Upper lobe of right lung (tissue), 1 donor: ENCODE measurements around the gene CENPH. TPM values are rescaled to one million over a fixed set of nuclear protein-coding genes. Genes with fewer than 3 reads are reported as not detected.

ENCODE experiments used
- ATAC-seq: fragments of 200-7000 bp; cut with Tn5 transposase; one replicate; pipeline ENCODE4 v1.9.1; 2020; ENCODE audit warnings: mild to moderate bottlenecking, moderate library complexity
- DNase-seq: peaks from one replicate; pipeline ENCODE4 v3.0.0-alpha.2; 2020
- H3K27ac ChIP-seq: fragments of 200-600 bp; one replicate; pipeline ENCODE4 v1.8.0; 2022
- H3K27me3 ChIP-seq: fragments of 200-600 bp; one replicate; pipeline ENCODE4 v1.8.0; 2022; ENCODE audit warnings: mild to moderate bottlenecking
- H3K36me3 ChIP-seq: fragments of 200-600 bp; one replicate; pipeline ENCODE4 v1.8.0; 2022
- H3K4me1 ChIP-seq: fragments of 200-600 bp; one replicate; pipeline ENCODE4 v1.8.0; 2022
- H3K4me3 ChIP-seq: fragments of 200-600 bp; one replicate; pipeline ENCODE4 v1.8.0; 2022; ENCODE audit warnings: mild to moderate bottlenecking
- H3K9me3 ChIP-seq: fragments of 200-600 bp; one replicate; pipeline ENCODE4 v1.8.0; 2022
- intact Hi-C: fragments of 100-400 bp; cut with DNase I; formaldehyde crosslinking; loops from one replicate; pipeline ENCODE4 v1.11.0; 2022
- total RNA-seq: library from RNA; stranded (reverse); fragmentation: NEBNext Ultra II Directional; extraction: Animal tissue kit (Norgen Biotek cat#: 25700); gene quantifications from one replicate; pipeline ENCODE4 v1.2.1, GENCODE V29; 2021
- TF ChIP-seq, protein P1 (sequence below): fragments of 200-600 bp; IDR thresholded peaks from one replicate; pipeline ENCODE4 v1.8.0; 2022; ENCODE audit warnings: antibody characterized with exemption
- donor health status: DM: no; HTN: yes; CAD: no; lungs with severe emphysema.

Gene CENPH
- total RNA-seq, 1 donor from 2014 or later, result 1.6 TPM

DNA sequence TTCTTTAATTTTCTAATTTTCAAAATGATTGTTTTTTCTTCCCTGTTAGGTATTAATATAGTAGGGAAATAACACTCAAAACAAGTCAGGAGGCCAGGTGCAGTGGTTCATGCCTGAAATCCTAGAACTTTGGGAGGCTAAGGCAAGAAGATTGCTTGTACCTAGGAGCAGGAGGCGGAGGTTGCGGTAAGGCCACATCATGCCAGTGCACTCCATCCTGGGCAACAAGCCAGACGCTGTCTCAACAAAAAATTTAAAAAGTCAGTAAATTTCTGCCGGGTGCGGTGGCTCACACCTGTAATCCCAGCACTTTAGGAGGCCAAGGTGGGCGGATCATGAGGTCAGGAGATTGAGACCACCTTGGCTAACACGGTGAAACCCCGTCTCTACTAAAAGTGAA is 35.1 kb downstream of the CENPH start:
- H3K36me3 ChIP-seq, result peaks cover 43% of the 10 kb centered on the region
- no peaks in the 10 kb centered on the region for H3K27me3 ChIP-seq
- H3K4me1 ChIP-seq, result no peaks in the 10 kb centered on the region
- DNase-seq, result peak; percentile 65
- H3K27ac ChIP-seq, result no peak overlapping the region
- TF ChIP-seq, protein P1, sequence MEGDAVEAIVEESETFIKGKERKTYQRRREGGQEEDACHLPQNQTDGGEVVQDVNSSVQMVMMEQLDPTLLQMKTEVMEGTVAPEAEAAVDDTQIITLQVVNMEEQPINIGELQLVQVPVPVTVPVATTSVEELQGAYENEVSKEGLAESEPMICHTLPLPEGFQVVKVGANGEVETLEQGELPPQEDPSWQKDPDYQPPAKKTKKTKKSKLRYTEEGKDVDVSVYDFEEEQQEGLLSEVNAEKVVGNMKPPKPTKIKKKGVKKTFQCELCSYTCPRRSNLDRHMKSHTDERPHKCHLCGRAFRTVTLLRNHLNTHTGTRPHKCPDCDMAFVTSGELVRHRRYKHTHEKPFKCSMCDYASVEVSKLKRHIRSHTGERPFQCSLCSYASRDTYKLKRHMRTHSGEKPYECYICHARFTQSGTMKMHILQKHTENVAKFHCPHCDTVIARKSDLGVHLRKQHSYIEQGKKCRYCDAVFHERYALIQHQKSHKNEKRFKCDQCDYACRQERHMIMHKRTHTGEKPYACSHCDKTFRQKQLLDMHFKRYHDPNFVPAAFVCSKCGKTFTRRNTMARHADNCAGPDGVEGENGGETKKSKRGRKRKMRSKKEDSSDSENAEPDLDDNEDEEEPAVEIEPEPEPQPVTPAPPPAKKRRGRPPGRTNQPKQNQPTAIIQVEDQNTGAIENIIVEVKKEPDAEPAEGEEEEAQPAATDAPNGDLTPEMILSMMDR, result no peak
- intact Hi-C loops, result no loop called here
- ATAC-seq, result peak; percentile 63
- H3K9me3 ChIP-seq, result no peaks in the 10 kb centered on the region
- H3K4me3 ChIP-seq, result no peak overlapping the region

GRCh38 chr5:69225860-69226259 is 36.5 kb downstream of the CENPH start:
- TF ChIP-seq, protein P1, result no peak
- ATAC-seq, result no peak
- intact Hi-C loops, result no loop called here

DNA sequence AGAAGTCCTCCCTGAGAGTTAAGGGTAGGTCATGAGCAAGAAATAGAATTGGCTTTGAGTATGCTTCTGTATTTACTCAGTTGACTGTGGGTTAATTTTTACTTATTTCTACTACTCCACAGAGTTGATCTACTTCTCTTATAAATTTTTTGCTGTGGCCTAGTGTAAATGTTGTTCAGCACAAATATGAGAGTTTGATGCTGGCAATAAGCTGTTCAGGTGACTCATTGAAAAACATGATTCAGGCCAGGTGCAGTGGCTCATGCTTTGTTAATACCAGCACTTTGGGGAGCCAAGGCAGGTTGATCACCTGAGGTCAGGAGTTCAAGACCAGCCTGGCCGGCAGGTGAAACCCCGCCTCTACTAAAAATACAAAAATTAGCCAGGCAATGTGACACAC is 40.8 kb downstream of the CENPH start:
- Histone ChIP-seq H3K4me1 (no peaks in the 10 kb centered on the region), H3K4me3 (no peak overlapping the region), H3K27ac (no peak overlapping the region), H3K9me3 (no peaks in the 10 kb centered on the region), H3K27me3 (no peaks in the 10 kb centered on the region), H3K36me3 (peaks cover 53% of the 10 kb centered on the region)
- ATAC-seq, result no peak
- intact Hi-C loops, result no loop called here
- TF ChIP-seq, protein P1, result no peak
- peak; percentile 13 for DNase-seq

More at GRCh38 chr5:69225860-69226259, 36.5 kb downstream of the CENPH start:
- Histone ChIP-seq H3K9me3 (no peaks in the 10 kb centered on the region), H3K4me3 (no peak overlapping the region), H3K27ac (no peak overlapping the region), H3K4me1 (no peaks in the 10 kb centered on the region), H3K36me3 (peaks cover 53% of the 10 kb centered on the region), H3K27me3 (no peaks in the 10 kb centered on the region)
- no peak for DNase-seq

DNA sequence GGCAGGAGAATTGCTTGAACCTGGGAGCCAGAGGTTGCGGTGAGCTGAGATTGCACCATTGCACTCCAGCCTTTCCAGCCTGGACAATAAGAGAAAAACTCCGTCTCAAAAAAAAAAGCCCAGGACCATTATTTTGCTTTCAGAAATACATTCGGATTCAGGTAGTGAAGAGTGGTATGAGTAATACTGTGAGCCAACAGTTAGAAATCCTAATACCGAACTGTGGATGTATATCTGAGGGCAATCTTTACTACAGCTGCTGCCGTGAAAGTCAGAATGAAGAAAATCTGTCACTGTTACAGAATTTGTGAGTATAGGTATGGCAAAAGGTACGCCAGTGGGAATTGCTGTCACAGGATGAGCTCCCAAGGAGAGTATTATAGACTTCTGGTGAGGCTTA is 41.9 kb downstream of the CENPH start:
- H3K27me3 ChIP-seq, result no peaks in the 10 kb centered on the region
- DNase-seq, result no peak
- TF ChIP-seq, protein P1, result no peak

DNA sequence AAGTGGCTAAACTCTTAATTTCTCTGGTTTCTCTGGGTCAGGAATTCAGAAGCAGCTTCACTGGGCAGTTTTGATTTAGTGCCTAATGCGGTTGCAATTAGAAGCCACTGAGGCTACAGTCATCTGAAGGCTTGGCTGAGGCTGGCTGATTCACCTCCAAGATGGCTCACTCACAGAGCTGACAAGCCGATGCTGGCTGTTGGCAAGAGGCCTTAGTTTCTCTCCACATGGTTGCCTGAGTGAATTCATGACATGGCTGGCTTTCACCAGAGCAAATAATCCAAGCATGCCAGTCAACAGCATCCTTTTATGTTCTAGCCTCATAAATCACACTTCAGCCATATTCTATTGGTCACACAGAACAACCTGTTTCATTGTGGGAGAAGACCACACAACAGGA is 42.5 kb downstream of the CENPH start:
- Histone ChIP-seq H3K36me3 (peaks cover 37% of the 10 kb centered on the region), H3K27me3 (no peaks in the 10 kb centered on the region), H3K27ac (no peak overlapping the region), H3K9me3 (no peaks in the 10 kb centered on the region), H3K4me1 (peaks cover 9% of the 10 kb centered on the region), H3K4me3 (no peak overlapping the region)
- TF ChIP-seq, protein P1, result no peak
- peak; percentile 11 for DNase-seq
- no peak for ATAC-seq
- intact Hi-C loops, result no loop called here

More for the DNA sequence above, 41.9 kb downstream of the CENPH start:
- H3K9me3 ChIP-seq, result no peaks in the 10 kb centered on the region
- H3K4me3 ChIP-seq, result no peak overlapping the region
- H3K27ac ChIP-seq, result no peak overlapping the region
- H3K4me1 ChIP-seq, result peaks cover 8% of the 10 kb centered on the region
- H3K36me3 ChIP-seq, result peaks cover 43% of the 10 kb centered on the region
- no peak for ATAC-seq
- intact Hi-C loops, result no loop called here
